Lung microvascular endothelial cell (primary cell): Measurements from ENCODE around the gene TYSND1. TPM values are rescaled to one million over a fixed set of nuclear protein-coding genes. Genes with fewer than 3 reads are reported as not detected.
A peak's percentile ranks its signal among the peaks of the same experiment; 100 is the strongest.
"Not testable (repeated sequence)": the region's sequence is repeated elsewhere in the genome, so short reads cannot be mapped to it uniquely, and the experiment has no call there.

Experiments
- DNase-seq, 2 donors: peaks; one replicate each; pipeline versions ENCODE4 v3.0.0 to v3.0.0-alpha.2; 2010; ENCODE audit warnings: low read depth in 2 of 2
- total RNA-seq: library from RNA; depleted of rRNA; stranded (reverse); fragments of >200 nt; gene quantifications from 2 replicates; pipeline ENCODE4 v1.2.1, GENCODE V29; 2014

Gene TYSND1, protein sequence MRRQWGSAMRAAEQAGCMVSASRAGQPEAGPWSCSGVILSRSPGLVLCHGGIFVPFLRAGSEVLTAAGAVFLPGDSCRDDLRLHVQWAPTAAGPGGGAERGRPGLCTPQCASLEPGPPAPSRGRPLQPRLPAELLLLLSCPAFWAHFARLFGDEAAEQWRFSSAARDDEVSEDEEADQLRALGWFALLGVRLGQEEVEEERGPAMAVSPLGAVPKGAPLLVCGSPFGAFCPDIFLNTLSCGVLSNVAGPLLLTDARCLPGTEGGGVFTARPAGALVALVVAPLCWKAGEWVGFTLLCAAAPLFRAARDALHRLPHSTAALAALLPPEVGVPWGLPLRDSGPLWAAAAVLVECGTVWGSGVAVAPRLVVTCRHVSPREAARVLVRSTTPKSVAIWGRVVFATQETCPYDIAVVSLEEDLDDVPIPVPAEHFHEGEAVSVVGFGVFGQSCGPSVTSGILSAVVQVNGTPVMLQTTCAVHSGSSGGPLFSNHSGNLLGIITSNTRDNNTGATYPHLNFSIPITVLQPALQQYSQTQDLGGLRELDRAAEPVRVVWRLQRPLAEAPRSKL
- 3.5 and 4.8 TPM in 2 replicates for total RNA-seq

- peak; percentile 98 for DNase-seq
Observed at GRCh38 chr10:70146489-70147258, at the start of gene TYSND1. Gene TYSND1 (minus strand): TSS chr10:70146700. CDS start chr10:70146586, 114 bp downstream.

- DNase-seq, result no peak
Observed at GRCh38 chr10:70193391-70193844, 46.9 kb upstream of the TYSND1 start.

- DNase-seq, result no peak
Observed at GRCh38 chr10:70192326-70192968, 45.9 kb upstream of the TYSND1 start.

DNA sequence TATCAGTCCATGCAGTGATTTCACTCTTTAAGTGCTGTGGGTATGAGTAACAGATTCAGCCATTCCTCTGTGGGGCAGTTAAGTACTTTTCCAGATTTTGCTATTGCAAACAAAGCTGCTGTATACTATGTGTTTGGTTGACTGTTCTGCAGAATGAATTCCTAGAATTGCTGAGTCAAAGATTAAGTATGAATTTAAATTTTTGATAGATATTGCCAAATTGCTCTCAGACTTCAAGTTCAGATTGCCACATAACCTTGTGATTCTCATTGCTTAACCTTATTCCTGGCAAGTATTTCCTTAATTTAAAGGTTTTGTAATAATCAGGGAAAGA, 45.4 kb upstream of the TYSND1 start:
- DNase-seq, result no peak

- DNase-seq, result no peak
Observed at GRCh38 chr10:70191161-70191971, 44.9 kb upstream of the TYSND1 start.

DNA sequence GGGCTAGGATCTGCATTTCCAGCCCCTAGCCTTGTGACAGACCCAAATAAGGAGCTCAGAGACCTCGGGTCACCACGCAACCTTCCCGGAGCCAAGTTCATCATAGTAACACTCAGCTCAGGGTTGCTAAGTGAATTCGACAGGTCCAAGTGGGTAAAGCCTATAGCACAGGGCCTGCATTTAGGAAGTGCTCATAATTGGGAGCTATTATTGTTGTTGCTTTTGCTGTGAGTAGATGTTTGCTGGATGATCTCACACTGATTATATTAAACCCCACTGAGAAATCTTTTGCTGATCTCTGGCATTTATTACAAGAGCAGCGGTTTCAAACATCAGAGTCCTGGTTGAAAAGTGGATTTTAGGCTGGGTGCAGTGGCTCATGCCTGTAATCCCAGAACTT, 44.1 kb upstream of the TYSND1 start:
- DNase-seq, result no peak

DNA sequence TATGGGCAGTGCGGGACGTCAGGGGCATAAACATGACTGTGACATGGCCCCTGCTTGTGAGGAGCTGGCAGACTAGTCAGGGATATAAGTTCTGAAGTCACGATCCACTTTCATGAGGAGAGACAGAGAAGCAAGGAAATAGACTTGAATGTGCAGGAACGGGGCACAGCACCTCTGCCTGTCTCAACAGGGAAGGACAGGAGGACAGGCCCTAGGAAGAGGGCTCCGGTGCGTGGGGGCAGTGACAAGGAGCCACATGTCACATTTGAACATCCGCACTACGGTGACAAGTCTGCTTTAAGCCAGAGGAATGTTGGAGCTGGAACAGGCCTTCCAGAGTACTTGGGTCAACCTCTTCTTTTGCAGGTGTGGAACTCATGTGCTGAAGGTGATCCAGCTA, 43.6 kb upstream of the TYSND1 start:
- DNase-seq, result no peak

DNA sequence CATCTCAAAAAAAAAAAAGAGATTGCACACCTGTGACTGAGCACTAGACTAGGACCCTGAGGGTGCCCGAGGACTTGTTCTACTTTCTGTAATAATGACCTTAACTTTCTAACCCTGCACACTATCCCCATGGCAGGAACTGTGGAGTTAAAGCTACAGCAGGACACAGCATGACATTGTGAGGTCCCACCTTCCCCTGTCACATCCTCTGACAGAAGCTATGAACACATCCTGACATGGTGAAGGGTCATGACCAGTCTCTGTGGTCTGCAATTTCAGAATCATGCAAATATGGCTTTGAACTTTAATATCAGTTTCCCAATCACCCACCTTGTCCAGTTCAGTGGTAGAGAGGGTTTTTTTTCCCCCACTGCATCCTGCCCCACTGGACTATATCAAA, 42.3 kb upstream of the TYSND1 start:
- DNase-seq, result no peak

GRCh38 chr10:70186571-70186970, 40.1 kb upstream of the TYSND1 start:
- no peak for DNase-seq

DNA sequence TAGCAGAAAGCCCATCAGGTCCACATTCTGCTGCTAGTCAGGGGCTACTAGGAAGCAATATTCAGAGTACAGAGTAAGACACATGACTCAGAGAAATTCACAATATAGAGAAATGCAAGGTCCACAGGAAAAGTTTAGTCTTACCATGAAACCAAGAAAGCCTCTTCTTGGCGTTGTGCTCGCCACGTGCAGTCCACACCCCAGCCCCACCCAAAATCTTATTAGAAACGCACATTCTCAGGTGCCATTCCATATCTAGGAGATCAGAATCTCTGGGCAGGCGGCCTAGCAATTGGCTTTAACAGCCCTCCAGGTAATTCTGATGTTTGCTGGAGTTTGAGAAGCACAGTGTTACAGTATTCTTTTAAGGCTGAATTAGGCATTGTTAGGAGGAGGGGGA, 39.6 kb upstream of the TYSND1 start:
- no peak for DNase-seq

GRCh38 chr10:70183304-70183703, 36.8 kb upstream of the TYSND1 start:
- no peak for DNase-seq

DNA sequence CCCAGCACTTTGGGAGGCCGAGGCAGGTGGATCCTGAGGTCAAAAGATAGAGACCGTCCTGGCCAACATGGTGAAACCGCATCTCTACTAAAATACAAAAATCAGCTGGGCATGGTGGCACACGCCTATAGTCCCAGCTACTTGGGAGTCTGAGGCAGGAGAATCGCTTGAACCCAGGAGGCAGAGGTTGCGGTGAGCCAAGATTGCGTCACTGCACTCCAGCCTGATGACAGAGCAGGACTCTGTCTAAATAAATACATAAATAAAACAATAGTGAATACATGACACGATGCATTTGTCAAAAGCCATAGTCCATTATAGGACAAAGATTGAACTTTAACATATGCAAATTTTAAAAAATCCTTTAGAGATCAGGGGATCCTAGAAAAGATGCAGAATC, 32.7 kb upstream of the TYSND1 start:
- not testable (repeated sequence) for DNase-seq

DNA sequence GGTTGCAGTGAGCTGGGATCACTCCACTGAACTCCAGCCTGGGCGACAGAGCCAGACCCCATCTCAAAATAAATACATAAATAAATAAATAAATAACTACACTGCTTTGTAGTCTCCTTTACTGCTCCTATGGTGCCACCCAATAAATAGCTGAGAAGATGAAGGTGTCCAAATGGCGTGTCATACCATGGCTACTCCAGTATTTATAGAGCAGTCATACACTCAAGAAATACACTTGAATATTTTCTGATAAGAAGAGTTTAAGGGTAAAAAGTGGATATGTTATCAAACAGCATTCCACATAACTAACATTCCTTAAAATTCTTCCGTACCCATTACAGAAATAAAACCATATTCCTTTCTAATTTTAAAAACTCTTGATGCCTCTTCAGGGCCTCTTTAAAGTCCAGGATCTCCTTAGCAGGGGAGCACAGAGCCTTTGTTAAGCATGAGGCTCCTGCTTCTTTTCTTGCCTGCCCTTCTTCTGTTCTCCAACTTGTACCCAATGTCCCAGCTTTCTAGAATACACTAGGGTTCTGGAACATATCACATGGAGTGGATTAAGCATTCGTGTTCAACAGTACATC, 31.7 kb upstream of the TYSND1 start:
- no peak for DNase-seq

DNA sequence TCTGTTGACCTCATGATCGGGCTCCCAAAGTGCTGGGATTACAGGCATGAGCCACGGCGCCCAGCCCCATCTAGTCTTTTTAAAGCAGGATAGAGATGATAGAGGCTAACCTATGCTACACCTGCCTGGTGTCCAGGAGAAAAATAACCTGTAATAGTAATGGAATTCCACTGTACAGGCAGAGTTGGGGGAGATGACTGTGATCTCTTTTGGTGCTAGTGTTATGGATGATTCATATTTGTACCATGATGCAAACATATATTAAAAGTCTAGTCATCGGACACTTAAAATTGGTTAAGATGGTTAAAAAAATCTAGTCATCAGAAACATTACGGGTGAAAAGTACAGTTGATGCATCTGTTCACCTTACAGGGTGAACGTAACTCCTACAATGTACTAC, 29.9 kb upstream of the TYSND1 start:
- DNase-seq, result no peak

- no peak for DNase-seq
Observed at GRCh38 chr10:70175516-70175915, 29.0 kb upstream of the TYSND1 start.

DNA sequence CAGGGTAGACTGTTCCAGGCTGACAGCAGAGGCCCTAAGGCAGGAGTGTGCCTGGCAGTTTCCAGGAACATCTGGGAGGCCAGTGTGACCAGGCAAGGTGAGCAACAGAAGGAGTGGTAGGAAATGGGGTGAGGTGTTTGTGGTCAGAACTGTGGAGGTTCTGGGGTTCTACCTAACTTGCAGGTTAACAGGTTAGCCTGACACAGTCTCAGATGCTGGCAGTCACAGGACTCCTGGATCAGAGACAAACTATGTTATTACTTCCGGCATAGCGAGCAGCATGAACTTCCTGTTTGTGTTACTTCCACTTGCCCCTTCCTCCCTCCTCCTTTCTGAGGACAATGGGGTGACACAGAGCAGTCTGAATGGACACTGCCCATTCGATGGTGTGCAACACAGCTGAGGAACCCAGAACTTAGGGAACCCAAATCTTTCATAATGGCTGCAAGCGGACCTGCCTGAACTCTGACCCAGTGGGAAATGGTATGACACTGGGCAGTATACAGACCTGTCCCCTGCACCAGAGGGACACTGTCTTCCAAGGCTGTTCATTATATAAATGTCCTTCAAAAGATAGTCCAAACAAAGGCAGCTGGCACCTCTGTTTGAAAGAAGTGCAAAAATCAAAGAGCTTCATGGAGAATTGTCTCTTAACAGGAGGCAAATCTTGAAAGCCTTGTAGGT, 27.7 kb upstream of the TYSND1 start:
- peak; percentile 49 to 60 for DNase-seq

- DNase-seq, result peak; percentile 7 to 17
Observed at GRCh38 chr10:70169649-70170364, 23.3 kb upstream of the TYSND1 start.

GRCh38 chr10:70169011-70169410, 22.5 kb upstream of the TYSND1 start:
- no peak for DNase-seq

DNA sequence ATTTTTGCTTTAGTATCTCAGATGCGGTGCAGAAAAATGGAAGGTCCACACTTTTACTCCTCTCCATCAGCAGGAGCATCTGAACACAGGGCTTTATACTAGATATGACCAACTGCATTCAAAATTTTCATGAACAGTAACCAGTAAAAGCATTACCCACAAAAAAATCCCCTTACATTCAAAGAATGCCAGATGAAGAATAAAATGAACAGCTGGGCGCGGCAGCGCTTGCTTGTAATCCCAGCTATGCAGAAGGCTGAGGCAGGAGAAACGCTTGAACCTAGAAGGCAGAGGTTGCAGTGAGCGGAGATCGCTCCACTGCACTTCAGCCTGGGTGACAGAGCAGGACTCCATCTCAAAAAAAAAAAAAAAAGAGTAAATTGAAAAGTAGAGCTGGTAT, 20.7 kb upstream of the TYSND1 start:
- no peak for DNase-seq

- DNase-seq, result no peak
Observed at GRCh38 chr10:70166394-70166793, 19.9 kb upstream of the TYSND1 start.
